GM23338 (cell line): ENCODE results near the gene KLHDC8A. TPM values are rescaled to one million over a fixed set of nuclear protein-coding genes. Genes with fewer than 3 reads are reported as not detected.

Experiments
- ATAC-seq: fragments of 200-7000 bp; cut with Tn5 transposase; 3 replicates; pipeline ENCODE4 v1.9.1; 2020
- DNase-seq: peaks from one replicate; pipeline ENCODE4 v3.0.0-alpha.2; 2015; ENCODE audit warnings: low spot score
- H2AFZ ChIP-seq: fragments of 200-600 bp; sonication (generic); 2 replicates; pipeline ENCODE4 v1.8.0; 2016; ENCODE audit warnings: antibody characterized with exemption, mild to moderate bottlenecking, moderate library complexity
- H3F3A ChIP-seq: fragments of 200-600 bp; sonication (generic); replicated peaks from 2 replicates; pipeline ENCODE4 v1.8.0; 2017; ENCODE audit warnings: antibody characterized with exemption, mixed run types, low read depth
- H3K27ac ChIP-seq: fragments of 200-600 bp; sonication (generic); 2 replicates; pipeline ENCODE4 v1.6.1; 2016; ENCODE audit warnings: low read depth
- H3K27me3 ChIP-seq: fragments of 200-600 bp; sonication (generic); 2 replicates; pipeline ENCODE4 v1.8.0; 2016; ENCODE audit warnings: mild to moderate bottlenecking, mixed run types, moderate library complexity; ENCODE audit not compliant: insufficient read depth
- H3K36me3 ChIP-seq: fragments of 200-600 bp; sonication (generic); 2 replicates; pipeline ENCODE4 v1.8.0; 2016; ENCODE audit warnings: mild to moderate bottlenecking; ENCODE audit not compliant: insufficient read depth
- H3K4me1 ChIP-seq: fragments of 200-600 bp; sonication (generic); 2 replicates; pipeline ENCODE4 v1.8.0; 2016; ENCODE audit warnings: mild to moderate bottlenecking, moderate library complexity; ENCODE audit not compliant: insufficient read depth
- H3K4me2 ChIP-seq: fragments of 200-600 bp; sonication (generic); 2 replicates; pipeline ENCODE4 v1.7.1; 2017; ENCODE audit warnings: mixed run types
- H3K4me3 ChIP-seq: fragments of 200-600 bp; sonication (generic); 2 replicates; pipeline ENCODE4 v1.6.1; 2016; ENCODE audit warnings: mixed run types
- H3K79me2 ChIP-seq: fragments of 200-600 bp; sonication (generic); replicated peaks from 2 replicates; pipeline ENCODE4 v1.8.0; 2017; ENCODE audit warnings: mild to moderate bottlenecking; ENCODE audit not compliant: insufficient read depth
- H3K9me2 ChIP-seq: fragments of 200-600 bp; sonication (generic); 2 replicates; pipeline ENCODE4 v1.8.0; 2017; ENCODE audit not compliant: insufficient read depth
- H4K20me1 ChIP-seq: fragments of 200-600 bp; sonication (generic); replicated peaks from 2 replicates; pipeline ENCODE4 v1.8.0; 2017; ENCODE audit warnings: mild to moderate bottlenecking; ENCODE audit not compliant: insufficient read depth
- H3K27ac Mint-ChIP-seq: 2 replicates; pipeline ENCODE4 v1.8.0; 2020; ENCODE audit warnings: inconsistent platforms, mild to moderate bottlenecking, moderate library complexity, mixed read lengths
- H3K27me3 Mint-ChIP-seq: 3 replicates; pipeline ENCODE4 v1.8.0; 2022; ENCODE audit warnings: low read depth, mild to moderate bottlenecking, moderate library complexity, mixed read lengths, inconsistent platforms; ENCODE audit not compliant: insufficient read depth, poor library complexity
- H3K36me3 Mint-ChIP-seq: 3 replicates; pipeline ENCODE4 v1.8.0; 2021; ENCODE audit warnings: low read depth, mild to moderate bottlenecking, inconsistent platforms, moderate library complexity, mixed read lengths
- H3K4me1 Mint-ChIP-seq: 3 replicates; pipeline ENCODE4 v1.8.0; 2020; ENCODE audit warnings: mild to moderate bottlenecking, inconsistent platforms, mixed read lengths
- H3K4me3 Mint-ChIP-seq: 3 replicates; pipeline ENCODE4 v1.8.0; 2021; ENCODE audit warnings: moderate library complexity, mild to moderate bottlenecking, inconsistent platforms, mixed read lengths
- H3K9me3 Mint-ChIP-seq: 3 replicates; pipeline ENCODE4 v1.8.0; 2020; ENCODE audit warnings: moderate library complexity, mild to moderate bottlenecking, inconsistent platforms, mixed read lengths
- CREB1 ChIP-seq: fragments of 250-450 bp; sonication (Bioruptor Pico); IDR thresholded peaks from 2 replicates; pipeline ENCODE4 v1.5.0; 2020; ENCODE audit warnings: low read depth, mild to moderate bottlenecking, moderate library complexity
- EZH2 ChIP-seq: fragments of 200-600 bp; sonication (generic); IDR thresholded peaks from one replicate; pipeline ENCODE4 v1.8.0; 2017; ENCODE audit warnings: antibody characterized with exemption, mild to moderate bottlenecking, low read depth; ENCODE audit not compliant: unreplicated experiment
- JUNB ChIP-seq: IDR thresholded peaks from one replicate; pipeline ENCODE4 v1.6.1; 2016; ENCODE audit warnings: antibody characterized with exemption; ENCODE audit not compliant: unreplicated experiment
- NANOG ChIP-seq: IDR thresholded peaks from 2 replicates; pipeline ENCODE4 v1.6.1; 2016; ENCODE audit warnings: antibody characterized with exemption, borderline replicate concordance
- POLR2AphosphoS5 ChIP-seq: IDR thresholded peaks from 2 replicates; pipeline ENCODE4 v1.6.1; 2016; ENCODE audit warnings: antibody characterized with exemption, low read depth
- ZNF331 ChIP-seq: fragments of 250-450 bp; sonication (Bioruptor Pico); IDR thresholded peaks from 2 replicates; pipeline ENCODE4 v1.5.0; 2020; ENCODE audit warnings: low read depth, mild to moderate bottlenecking, moderate library complexity
- polyA plus RNA-seq: library from polyadenylated mRNA; unstranded; fragments of >200 nt; fragmentation: Nextera tagmentation; extraction: Ambion mirVana; gene quantifications from 2 replicates; pipeline ENCODE4 v1.2.1, GENCODE V29; 2016
- total RNA-seq: library from RNA; depleted of rRNA; stranded (reverse); fragments of >200 nt; shearing (Covaris generic); gene quantifications from 2 replicates; pipeline ENCODE4 v1.2.3, GENCODE V29; 2014
- TF ChIP-seq, protein P1 (sequence below): IDR thresholded peaks from one replicate; pipeline ENCODE4 v1.6.1; 2018; ENCODE audit warnings: antibody characterized with exemption; ENCODE audit not compliant: unreplicated experiment
- TF ChIP-seq, protein P2 (sequence below): IDR thresholded peaks from 2 replicates; pipeline ENCODE4 v1.6.1; 2016; ENCODE audit warnings: antibody characterized with exemption

The KLHDC8A gene
- total and polyA plus RNA-seq, 2 experiments from 2014 or later: 1.7 to 2.8 TPM

DNA sequence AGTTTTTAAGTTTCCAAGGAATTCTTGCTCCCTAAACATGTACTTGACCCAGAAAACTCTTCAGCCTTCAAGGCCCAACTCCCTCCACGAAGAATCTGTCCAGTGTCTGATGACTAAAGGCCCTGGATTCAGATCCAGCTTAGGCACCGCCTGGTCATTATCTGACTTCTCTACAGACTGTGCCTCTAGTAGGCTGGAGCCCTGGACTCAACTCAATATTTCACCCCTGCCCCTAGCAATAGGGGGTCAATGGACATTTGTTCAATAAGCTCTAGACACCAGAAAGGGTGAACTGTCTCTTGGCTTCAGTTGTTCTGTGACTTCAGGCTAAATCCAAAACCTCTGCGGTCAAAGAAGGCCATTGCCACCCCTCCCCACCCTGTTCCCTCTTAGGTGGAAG lies 69.6 kb downstream of the KLHDC8A start:
- DNase-seq (no peak), ATAC-seq (no peak)
- Mint-ChIP-seq H3K27ac (no peak overlapping the region), H3K9me3 (no peaks in the 10 kb centered on the region), H3K4me1 (peaks cover 53% of the 10 kb centered on the region), H3K36me3 (no peaks in the 10 kb centered on the region; the same call in 2 of the 3 replicates), H3K4me3 (no peak overlapping the region), H3K27me3 (peaks cover 17% of the 10 kb centered on the region)
- H3K79me2 ChIP-seq: no peaks in the 10 kb centered on the region
- no peak overlapping the region for H3K4me3 ChIP-seq
- H4K20me1 ChIP-seq: no peaks in the 10 kb centered on the region
- no peaks in the 10 kb centered on the region; the same call in 1 of the 2 replicates for H3K36me3 ChIP-seq
- peak overlapping the region; percentile 59; the same call in 1 of the 2 replicates for H2AFZ ChIP-seq
- H3K27ac ChIP-seq: no peak overlapping the region
- H3K4me1 ChIP-seq: peaks cover 41% of the 10 kb centered on the region
- TF ChIP-seq EZH2 (no peak), ZNF331 (no peak), CREB1 (CRISPR knock-in tag) (no peak), NANOG (no peak)
- TF ChIP-seq, protein P1, sequence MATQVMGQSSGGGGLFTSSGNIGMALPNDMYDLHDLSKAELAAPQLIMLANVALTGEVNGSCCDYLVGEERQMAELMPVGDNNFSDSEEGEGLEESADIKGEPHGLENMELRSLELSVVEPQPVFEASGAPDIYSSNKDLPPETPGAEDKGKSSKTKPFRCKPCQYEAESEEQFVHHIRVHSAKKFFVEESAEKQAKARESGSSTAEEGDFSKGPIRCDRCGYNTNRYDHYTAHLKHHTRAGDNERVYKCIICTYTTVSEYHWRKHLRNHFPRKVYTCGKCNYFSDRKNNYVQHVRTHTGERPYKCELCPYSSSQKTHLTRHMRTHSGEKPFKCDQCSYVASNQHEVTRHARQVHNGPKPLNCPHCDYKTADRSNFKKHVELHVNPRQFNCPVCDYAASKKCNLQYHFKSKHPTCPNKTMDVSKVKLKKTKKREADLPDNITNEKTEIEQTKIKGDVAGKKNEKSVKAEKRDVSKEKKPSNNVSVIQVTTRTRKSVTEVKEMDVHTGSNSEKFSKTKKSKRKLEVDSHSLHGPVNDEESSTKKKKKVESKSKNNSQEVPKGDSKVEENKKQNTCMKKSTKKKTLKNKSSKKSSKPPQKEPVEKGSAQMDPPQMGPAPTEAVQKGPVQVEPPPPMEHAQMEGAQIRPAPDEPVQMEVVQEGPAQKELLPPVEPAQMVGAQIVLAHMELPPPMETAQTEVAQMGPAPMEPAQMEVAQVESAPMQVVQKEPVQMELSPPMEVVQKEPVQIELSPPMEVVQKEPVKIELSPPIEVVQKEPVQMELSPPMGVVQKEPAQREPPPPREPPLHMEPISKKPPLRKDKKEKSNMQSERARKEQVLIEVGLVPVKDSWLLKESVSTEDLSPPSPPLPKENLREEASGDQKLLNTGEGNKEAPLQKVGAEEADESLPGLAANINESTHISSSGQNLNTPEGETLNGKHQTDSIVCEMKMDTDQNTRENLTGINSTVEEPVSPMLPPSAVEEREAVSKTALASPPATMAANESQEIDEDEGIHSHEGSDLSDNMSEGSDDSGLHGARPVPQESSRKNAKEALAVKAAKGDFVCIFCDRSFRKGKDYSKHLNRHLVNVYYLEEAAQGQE: no peak
- H3K27me3 ChIP-seq: no peaks in the 10 kb centered on the region
- H3K9me2 ChIP-seq: no peaks in the 10 kb centered on the region
- 0 out of 2 replicates have a peak overlapping the region, but pooled peaks have one; percentile 20 for H3K4me2 ChIP-seq
- H3F3A ChIP-seq: peaks cover 7% of the 10 kb centered on the region; the same call in 1 of the 2 replicates

DNA sequence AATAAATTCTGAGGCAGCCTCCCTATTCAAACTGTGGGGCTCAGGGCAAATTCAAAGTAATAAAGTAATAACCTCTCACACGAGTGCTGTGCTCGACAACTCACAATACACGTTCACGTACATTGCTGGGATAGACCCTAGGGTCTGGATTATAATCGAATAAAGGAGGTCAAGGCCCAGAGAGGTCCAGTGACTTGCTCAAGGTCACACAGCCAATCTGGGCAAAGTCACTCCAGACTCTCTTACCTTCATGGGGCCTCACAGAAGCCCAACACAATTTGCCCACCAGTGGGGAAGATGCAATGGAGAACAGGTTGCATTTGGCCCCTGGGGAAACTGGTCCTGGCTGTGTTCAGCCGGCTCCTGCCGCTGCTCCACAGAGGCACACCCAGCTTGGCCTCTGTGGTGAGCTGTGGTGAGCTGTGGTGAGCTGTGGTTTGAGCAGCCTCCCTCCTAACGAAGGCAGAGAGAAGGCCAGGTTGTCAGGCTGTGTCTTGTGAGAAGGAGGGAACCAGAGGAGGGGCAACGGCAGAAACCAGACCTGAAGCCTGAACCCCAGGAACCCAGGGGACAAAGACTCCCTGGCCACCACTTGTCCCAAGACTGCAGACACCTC lies 70.3 kb downstream of the KLHDC8A start:
- DNase-seq (no peak), ATAC-seq (no peak)
- H3K27ac ChIP-seq: 0 out of 2 replicates have a peak overlapping the region, but pooled peaks have one; percentile 14
- H3K4me3 ChIP-seq: no peak overlapping the region
- H3K27ac Mint-ChIP-seq: no peak overlapping the region
- no peaks in the 10 kb centered on the region; the same call in 2 of the 3 replicates for H3K36me3 Mint-ChIP-seq
- no peaks in the 10 kb centered on the region for H3K9me2 ChIP-seq
- no peaks in the 10 kb centered on the region; the same call in 1 of the 2 replicates for H3K36me3 ChIP-seq
- H3F3A ChIP-seq: peaks cover 7% of the 10 kb centered on the region; the same call in 1 of the 2 replicates
- H3K79me2 ChIP-seq: no peaks in the 10 kb centered on the region; the same call in 1 of the 2 replicates
- H3K4me2 ChIP-seq: 0 out of 2 replicates have a peak overlapping the region, but pooled peaks have one; percentile 20
- no peaks in the 10 kb centered on the region for H4K20me1 ChIP-seq
- H3K27me3 ChIP-seq: no peaks in the 10 kb centered on the region
- no peaks in the 10 kb centered on the region for H3K9me3 Mint-ChIP-seq
- no peak overlapping the region for H2AFZ ChIP-seq
- H3K4me1 Mint-ChIP-seq: peaks cover 53% of the 10 kb centered on the region
- no peak overlapping the region for H3K4me3 Mint-ChIP-seq
- H3K4me1 ChIP-seq: peaks cover 41% of the 10 kb centered on the region
- H3K27me3 Mint-ChIP-seq: peaks cover 14% of the 10 kb centered on the region
- no peak for TF ChIP-seq POLR2AphosphoS5
- TF ChIP-seq ZNF331: no peak
- TF ChIP-seq, protein P2, sequence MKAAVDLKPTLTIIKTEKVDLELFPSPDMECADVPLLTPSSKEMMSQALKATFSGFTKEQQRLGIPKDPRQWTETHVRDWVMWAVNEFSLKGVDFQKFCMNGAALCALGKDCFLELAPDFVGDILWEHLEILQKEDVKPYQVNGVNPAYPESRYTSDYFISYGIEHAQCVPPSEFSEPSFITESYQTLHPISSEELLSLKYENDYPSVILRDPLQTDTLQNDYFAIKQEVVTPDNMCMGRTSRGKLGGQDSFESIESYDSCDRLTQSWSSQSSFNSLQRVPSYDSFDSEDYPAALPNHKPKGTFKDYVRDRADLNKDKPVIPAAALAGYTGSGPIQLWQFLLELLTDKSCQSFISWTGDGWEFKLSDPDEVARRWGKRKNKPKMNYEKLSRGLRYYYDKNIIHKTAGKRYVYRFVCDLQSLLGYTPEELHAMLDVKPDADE: no peak
- TF ChIP-seq, protein P1: no peak
- no peak for TF ChIP-seq NANOG
- TF ChIP-seq JUNB: no peak
- TF ChIP-seq EZH2: no peak
